Activated CD4-positive, alpha-beta memory T cell treated with anti-CD3 and anti-CD28 coated beads, Interleukin-2, amount 10 ng/mL, durations not matched to agents 7 days and 5 days (primary cell): ENCODE measurements around the gene SPRR2A. TPM values are rescaled to one million over a fixed set of nuclear protein-coding genes. Genes with fewer than 3 reads are reported as not detected.
"Not testable (repeated sequence)": the region's sequence is repeated elsewhere in the genome, so short reads cannot be mapped to it uniquely, and the experiment has no call there.

Experiments used
- CTCF ChIA-PET: fragments of 350-600 bp; sonication (Branson Sonifier 250); formaldehyde crosslinking; loops from one replicate; lab custom pipeline; 2021; ENCODE audit warnings: antibody characterized with exemption, inconsistent platforms; lab: Charles Lee
- POLR2A ChIA-PET: fragments of 350-600 bp; sonication (Branson Sonifier 250); formaldehyde crosslinking; loops from one replicate; lab custom pipeline; 2021; ENCODE audit warnings: antibody characterized with exemption; lab: Charles Lee
- DNase-seq: peaks from one replicate; pipeline ENCODE4 v3.0.0-alpha.2; 2020
- H3K27ac Mint-ChIP-seq: one replicate; pipeline ENCODE4 v1.8.0; 2021; ENCODE audit warnings: mild to moderate bottlenecking, mixed read lengths
- H3K27me3 Mint-ChIP-seq: one replicate; pipeline ENCODE4 v1.8.0; 2021; ENCODE audit warnings: mixed read lengths
- H3K36me3 Mint-ChIP-seq: one replicate; pipeline ENCODE4 v1.8.0; 2021; ENCODE audit warnings: low read depth, mixed read lengths
- H3K4me1 Mint-ChIP-seq: one replicate; pipeline ENCODE4 v1.8.0; 2021; ENCODE audit warnings: mixed read lengths
- H3K4me3 Mint-ChIP-seq: one replicate; pipeline ENCODE4 v1.8.0; 2021; ENCODE audit warnings: mild to moderate bottlenecking, mixed read lengths
- H3K9me3 Mint-ChIP-seq: one replicate; pipeline ENCODE4 v1.8.0; 2021; ENCODE audit warnings: mixed read lengths
- total RNA-seq, 2 experiments: library from RNA; stranded (reverse); gene quantifications; one replicate each; pipeline ENCODE4 v1.2.3, GENCODE V29; 2021

SPRR2A gene
- total RNA-seq, 2 experiments from 2014 or later = not detected

GRCh38 chr1:153056111-153056510 is 1.2 kb downstream of the SPRR2A start:
- POLR2A ChIA-PET, H3K9me3 Mint-ChIP-seq, CTCF ChIA-PET, H3K4me3 Mint-ChIP-seq, H3K4me1 Mint-ChIP-seq, H3K27ac Mint-ChIP-seq, H3K36me3 Mint-ChIP-seq, DNase-seq: not testable (repeated sequence)
- H3K27me3 Mint-ChIP-seq = peaks cover 28% of the 10 kb centered on the region

DNA sequence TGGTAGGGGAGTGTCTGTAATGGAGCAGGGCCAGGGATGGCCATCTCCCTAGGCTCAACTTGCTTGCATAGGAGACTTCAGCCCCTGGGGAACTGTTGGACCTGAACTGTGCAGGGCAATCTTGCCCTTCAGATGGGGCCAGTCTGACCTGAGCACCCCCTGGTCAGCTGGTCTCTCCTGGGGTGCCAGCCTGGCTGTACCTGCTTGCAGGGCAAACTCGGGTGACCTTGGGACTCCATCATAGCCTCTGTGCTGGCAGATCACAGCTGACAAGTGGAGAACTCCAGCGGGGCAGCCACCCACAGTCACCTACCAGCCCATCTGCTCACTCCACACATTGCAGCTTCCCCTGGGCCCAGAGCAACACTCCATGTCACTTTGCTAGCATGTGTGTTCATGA is 8.1 kb downstream of the SPRR2A start:
- ChIA-PET CTCF (no interaction called here), POLR2A (no interaction called here)
- H3K36me3 Mint-ChIP-seq = no peaks in the 10 kb centered on the region
- H3K9me3 Mint-ChIP-seq = no peaks in the 10 kb centered on the region
- no peak overlapping the region for H3K4me3 Mint-ChIP-seq
- no peaks in the 10 kb centered on the region for H3K4me1 Mint-ChIP-seq
- DNase-seq = no peak
- H3K27me3 Mint-ChIP-seq = peaks cover 31% of the 10 kb centered on the region
- no peak overlapping the region for H3K27ac Mint-ChIP-seq

DNA sequence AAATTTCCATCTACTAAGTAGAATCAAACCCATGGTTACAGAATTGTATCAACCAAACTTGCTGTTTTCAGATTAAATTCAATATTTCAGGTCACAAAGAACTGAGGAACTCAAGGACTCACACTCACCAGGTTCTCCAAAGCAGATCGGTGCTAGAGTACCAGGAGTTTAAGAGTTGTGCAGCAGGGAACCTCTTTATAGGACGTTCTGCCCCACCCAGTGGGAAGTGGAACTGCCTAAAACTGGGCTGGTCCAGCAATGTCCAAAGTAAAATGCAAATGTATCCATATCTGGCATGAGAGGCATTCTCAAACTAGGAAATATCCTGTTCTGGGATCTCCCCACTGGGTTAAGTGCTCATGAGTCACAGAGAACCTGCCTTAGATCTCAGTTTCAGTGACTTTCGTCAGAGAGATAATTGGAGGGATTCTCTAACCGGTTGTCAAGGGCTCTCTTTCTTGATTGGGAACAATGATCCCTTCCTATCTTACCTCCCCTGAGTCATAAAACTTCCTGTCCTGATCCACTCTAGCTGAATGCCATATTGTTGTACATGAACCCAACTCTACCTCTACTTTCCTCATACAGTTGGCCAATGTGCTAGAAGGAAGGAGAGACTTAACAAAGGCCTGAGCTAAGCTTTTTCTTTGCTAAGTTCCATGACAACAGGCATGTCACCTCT is 16.2 kb downstream of the SPRR2A start, which contains the start of gene SPRR2D:
SPRR2D (minus strand) TSS at position 171 of the 682 bp plus-strand sequence. CDS start 774 bp downstream, outside the sequence.
- no peak for DNase-seq
- ChIA-PET POLR2A (no interaction called here), CTCF (no interaction called here)
- no peaks in the 10 kb centered on the region for H3K4me1 Mint-ChIP-seq
- peaks cover 24% of the 10 kb centered on the region for H3K27me3 Mint-ChIP-seq
- H3K9me3 Mint-ChIP-seq = no peaks in the 10 kb centered on the region
- no peak within 1 kb of the TSS for H3K27ac Mint-ChIP-seq
- H3K36me3 Mint-ChIP-seq = no peaks in the 10 kb centered on the region
- H3K4me3 Mint-ChIP-seq = no peak within 1 kb of the TSS

- POLR2A ChIA-PET = no interaction called here
- peaks cover 4% of the 10 kb centered on the region for H3K27me3 Mint-ChIP-seq
- no peak for DNase-seq
- CTCF ChIA-PET = no interaction called here
- H3K9me3 Mint-ChIP-seq = no peaks in the 10 kb centered on the region
- H3K36me3 Mint-ChIP-seq = no peaks in the 10 kb centered on the region
- no peak overlapping the region for H3K4me3 Mint-ChIP-seq
- no peaks in the 10 kb centered on the region for H3K4me1 Mint-ChIP-seq
- no peak overlapping the region for H3K27ac Mint-ChIP-seq
Observed at GRCh38 chr1:153035211-153035610, 22.1 kb downstream of the SPRR2A start.

- Mint-ChIP-seq H3K4me3 (no peak overlapping the region), H3K4me1 (no peaks in the 10 kb centered on the region), H3K27me3 (peaks cover 1% of the 10 kb centered on the region), H3K36me3 (no peaks in the 10 kb centered on the region), H3K27ac (no peak overlapping the region), H3K9me3 (no peaks in the 10 kb centered on the region)
- DNase-seq = no peak
- ChIA-PET POLR2A (no interaction called here), CTCF (interaction anchor here (0.8 to 1.4 kb wide), 2 partner anchors 26 to 71 kb away, joined by 3 read pairs; no protein-coding TSS in a partner anchor)
Observed at GRCh38 chr1:153032677-153033308, 24.5 kb downstream of the SPRR2A start.

- ChIA-PET CTCF (interaction anchor here (1.4 kb wide), 1 partner anchor 70 kb away, joined by 3 read pairs; no protein-coding TSS in a partner anchor), POLR2A (no interaction called here)
- no peaks in the 10 kb centered on the region for H3K4me1 Mint-ChIP-seq
- no peaks in the 10 kb centered on the region for H3K9me3 Mint-ChIP-seq
- H3K36me3 Mint-ChIP-seq = no peaks in the 10 kb centered on the region
- H3K27me3 Mint-ChIP-seq = no peaks in the 10 kb centered on the region
- no peak overlapping the region for H3K27ac Mint-ChIP-seq
- no peak overlapping the region for H3K4me3 Mint-ChIP-seq
- no peak for DNase-seq
Observed at GRCh38 chr1:153032073-153032472, 25.2 kb downstream of the SPRR2A start.

DNA sequence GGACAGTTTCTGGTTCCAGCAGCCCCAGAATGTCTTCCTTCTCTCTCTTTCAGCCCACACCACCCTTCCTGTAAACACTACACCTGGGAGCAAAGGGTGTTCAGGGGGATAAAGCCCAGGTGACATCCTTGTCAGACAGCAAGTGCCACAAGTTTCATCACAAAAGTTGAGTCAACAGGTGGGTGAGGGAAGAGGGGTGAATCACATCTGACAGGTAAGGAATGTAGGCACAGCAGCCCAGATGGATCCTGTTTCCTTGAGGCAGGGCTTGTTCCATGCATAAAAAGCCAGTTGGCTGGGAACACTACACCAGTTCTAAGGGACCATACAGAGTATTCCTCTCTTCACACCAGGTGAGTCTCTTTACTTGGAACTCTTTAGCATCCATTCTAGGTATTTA is 26.4 kb downstream of the SPRR2A start, which contains the start of gene SPRR1B:
SPRR1B (plus strand) TSS at position 309 of the 400 bp plus-strand sequence. CDS start 1,143 bp downstream, outside the sequence.
- Mint-ChIP-seq H3K27me3 (peaks cover 1% of the 10 kb centered on the region), H3K4me3 (no peak within 1 kb of the TSS), H3K9me3 (no peaks in the 10 kb centered on the region), H3K36me3 (no peaks in the 10 kb centered on the region), H3K27ac (no peak within 1 kb of the TSS), H3K4me1 (no peaks in the 10 kb centered on the region)
- DNase-seq = no peak
- ChIA-PET CTCF (no interaction called here), POLR2A (no interaction called here)

DNA sequence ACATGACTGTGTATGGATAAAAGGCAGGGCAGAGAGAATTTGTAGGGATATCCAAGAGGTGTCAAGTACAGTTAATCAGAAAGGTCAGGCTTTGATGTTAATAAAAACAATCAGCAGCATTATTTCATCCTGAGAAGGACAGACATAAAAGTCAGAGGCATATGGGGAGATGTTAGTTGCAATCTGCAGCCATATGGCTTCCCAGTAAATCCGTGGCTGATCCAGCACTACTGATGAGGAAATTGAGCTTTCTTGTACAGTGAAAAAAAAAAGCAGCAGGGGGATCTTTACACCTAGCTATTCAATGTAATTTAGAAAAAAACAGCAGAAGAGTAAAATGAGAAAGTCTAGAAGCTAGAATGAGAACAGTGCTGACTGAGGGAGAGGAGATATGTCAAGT is 28.5 kb downstream of the SPRR2A start:
- H3K4me3 Mint-ChIP-seq = no peak overlapping the region
- ChIA-PET CTCF (interaction anchor here (1.1 kb wide), 1 partner anchor 260 kb away, joined by 5 read pairs; no protein-coding TSS in a partner anchor), POLR2A (no interaction called here)
- no peaks in the 10 kb centered on the region for H3K4me1 Mint-ChIP-seq
- peaks cover 4% of the 10 kb centered on the region for H3K27me3 Mint-ChIP-seq
- H3K36me3 Mint-ChIP-seq = no peaks in the 10 kb centered on the region
- no peak overlapping the region for H3K27ac Mint-ChIP-seq
- DNase-seq = no peak
- H3K9me3 Mint-ChIP-seq = no peaks in the 10 kb centered on the region

GRCh38 chr1:153025797-153026196 is 31.5 kb downstream of the SPRR2A start:
- ChIA-PET CTCF (no interaction called here), POLR2A (no interaction called here)
- no peak overlapping the region for H3K4me3 Mint-ChIP-seq
- H3K27me3 Mint-ChIP-seq = peaks cover 6% of the 10 kb centered on the region
- DNase-seq = no peak
- H3K36me3 Mint-ChIP-seq = no peaks in the 10 kb centered on the region
- H3K27ac Mint-ChIP-seq = no peak overlapping the region
- no peaks in the 10 kb centered on the region for H3K4me1 Mint-ChIP-seq
- no peaks in the 10 kb centered on the region for H3K9me3 Mint-ChIP-seq

DNA sequence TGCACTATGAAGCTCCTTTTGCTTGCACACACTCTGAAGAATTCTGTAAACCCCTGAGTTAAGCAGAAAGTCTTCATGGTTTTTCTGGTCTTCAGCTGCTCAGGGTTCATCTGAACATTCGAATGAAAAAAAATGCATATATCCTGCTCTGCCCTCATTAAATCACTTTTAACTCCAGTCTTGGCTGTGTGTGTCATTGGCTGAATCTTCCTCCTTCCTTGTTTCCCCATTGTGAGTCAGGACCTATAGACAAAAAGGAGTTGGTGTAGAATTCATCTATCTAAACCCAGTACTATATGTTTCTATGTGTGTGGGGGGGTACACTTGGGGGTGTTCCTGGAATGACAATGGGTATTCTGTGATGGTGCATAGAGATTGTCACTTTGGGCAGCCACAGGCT is 32.9 kb downstream of the SPRR2A start:
- no peaks in the 10 kb centered on the region for H3K4me1 Mint-ChIP-seq
- DNase-seq = no peak
- H3K27me3 Mint-ChIP-seq = peaks cover 11% of the 10 kb centered on the region
- H3K4me3 Mint-ChIP-seq = no peak overlapping the region
- H3K27ac Mint-ChIP-seq = no peak overlapping the region
- POLR2A ChIA-PET = no interaction called here
- no peaks in the 10 kb centered on the region for H3K36me3 Mint-ChIP-seq
- CTCF ChIA-PET = no interaction called here
- no peaks in the 10 kb centered on the region for H3K9me3 Mint-ChIP-seq

DNA sequence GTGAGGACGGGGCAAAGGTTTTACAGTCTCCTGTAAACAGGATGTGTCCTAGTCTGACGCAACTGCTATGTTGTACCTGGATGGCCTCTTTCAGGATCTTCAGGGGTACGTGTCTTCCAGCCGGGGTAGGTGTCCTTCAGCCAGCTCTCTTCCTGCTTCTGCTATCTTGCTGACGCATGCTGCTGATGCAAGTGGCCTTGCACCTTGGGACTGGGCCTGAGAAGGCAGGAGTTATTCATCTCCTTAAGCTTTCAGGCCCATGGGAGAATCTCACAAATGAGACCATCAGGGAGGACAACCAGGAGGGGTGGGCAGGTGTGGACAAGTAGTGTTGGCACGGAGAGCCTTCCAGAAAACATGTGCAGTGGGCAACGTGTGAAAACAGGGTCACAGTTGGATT is 34.2 kb downstream of the SPRR2A start:
- ChIA-PET POLR2A (no interaction called here), CTCF (no interaction called here)
- peaks cover 12% of the 10 kb centered on the region for H3K27me3 Mint-ChIP-seq
- DNase-seq = no peak
- H3K4me3 Mint-ChIP-seq = no peak overlapping the region
- H3K4me1 Mint-ChIP-seq = no peaks in the 10 kb centered on the region
- H3K27ac Mint-ChIP-seq = no peak overlapping the region
- H3K9me3 Mint-ChIP-seq = no peaks in the 10 kb centered on the region
- H3K36me3 Mint-ChIP-seq = no peaks in the 10 kb centered on the region

GRCh38 chr1:153022340-153022739 is 35.0 kb downstream of the SPRR2A start:
- DNase-seq, H3K27ac Mint-ChIP-seq, H3K9me3 Mint-ChIP-seq, H3K36me3 Mint-ChIP-seq, POLR2A ChIA-PET, H3K4me1 Mint-ChIP-seq, CTCF ChIA-PET, H3K4me3 Mint-ChIP-seq: not testable (repeated sequence)
- peaks cover 12% of the 10 kb centered on the region for H3K27me3 Mint-ChIP-seq

DNA sequence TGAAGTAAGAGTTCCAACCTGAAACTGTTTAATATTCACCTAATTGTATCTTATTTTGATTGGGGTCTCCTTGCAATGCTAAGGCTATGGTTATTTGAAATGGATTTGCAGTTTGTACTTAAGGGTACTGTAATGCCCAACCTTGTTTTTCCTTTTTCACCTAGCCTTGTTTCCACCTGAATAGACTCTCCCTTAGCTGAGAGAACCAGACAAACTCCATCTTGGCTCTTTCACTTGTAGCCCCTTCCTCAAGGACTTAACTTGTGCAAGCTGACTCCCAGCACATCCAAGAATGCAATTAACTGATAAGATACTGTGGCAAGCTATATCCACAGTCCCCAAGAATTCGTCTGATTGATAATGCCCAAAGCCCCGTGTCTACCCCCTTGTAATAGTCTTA is 35.5 kb downstream of the SPRR2A start:
- H3K36me3 Mint-ChIP-seq, CTCF ChIA-PET, H3K4me3 Mint-ChIP-seq, H3K9me3 Mint-ChIP-seq, POLR2A ChIA-PET, DNase-seq, H3K27ac Mint-ChIP-seq, H3K4me1 Mint-ChIP-seq: not testable (repeated sequence)
- H3K27me3 Mint-ChIP-seq = peaks cover 12% of the 10 kb centered on the region
